RWPE2 (cell line): ENCODE data around the gene ARID4B.

Source experiments
- ATAC-seq: fragments of 200-7000 bp; cut with Tn5 transposase; 3 replicates; pipeline ENCODE4 v1.9.1; 2021; ENCODE audit warnings: low read depth
- DNase-seq: peaks from one replicate; pipeline ENCODE4 v3.0.0-alpha.2; 2020; ENCODE audit warnings: low spot score
- H3K27ac ChIP-seq: fragments of 450-650 bp; 2 replicates; pipeline ENCODE4 v1.5.1; 2017; ENCODE audit warnings: mild to moderate bottlenecking; ENCODE audit not compliant: poor library complexity, severe bottlenecking
- H3K27me3 ChIP-seq: fragments of 250-450 bp; sonication (Bioruptor Pico); 2 replicates; pipeline ENCODE4 v1.5.1; 2021; ENCODE audit warnings: mild to moderate bottlenecking, moderate library complexity; ENCODE audit not compliant: insufficient read depth, poor library complexity, severe bottlenecking
- H3K36me3 ChIP-seq: fragments of 250-450 bp; sonication (Bioruptor Pico); 2 replicates; pipeline ENCODE4 v1.5.1; 2020; ENCODE audit warnings: low read depth, mild to moderate bottlenecking, moderate library complexity
- H3K4me1 ChIP-seq: fragments of 250-450 bp; sonication (Bioruptor Pico); 2 replicates; pipeline ENCODE4 v1.5.1; 2021; ENCODE audit warnings: mild to moderate bottlenecking, moderate library complexity; ENCODE audit not compliant: insufficient read depth, poor library complexity, severe bottlenecking
- H3K4me3 ChIP-seq: fragments of 250-450 bp; sonication (Bioruptor Pico); 2 replicates; pipeline ENCODE4 v1.5.1; 2021; ENCODE audit warnings: mild to moderate bottlenecking, moderate library complexity; ENCODE audit not compliant: severe bottlenecking
- H3K9me3 ChIP-seq: fragments of 250-450 bp; sonication (Bioruptor Pico); 2 replicates; pipeline ENCODE4 v1.5.1; 2021; ENCODE audit warnings: mild to moderate bottlenecking, moderate library complexity; ENCODE audit not compliant: severe bottlenecking
- CTCF ChIP-seq: fragments of 450-650 bp; IDR thresholded peaks from one replicate; pipeline ENCODE4 v1.5.1; 2017; ENCODE audit warnings: mild to moderate bottlenecking, moderate library complexity; ENCODE audit not compliant: poor library complexity, severe bottlenecking

ARID4B gene

GRCh38 chr1:235250430-235250829 lies 77.5 kb downstream of the ARID4B start:
- DNase-seq (no peak), ATAC-seq (no peak)
- no peak overlapping the region for H3K27ac ChIP-seq
- H3K27me3 ChIP-seq, result no peaks in the 10 kb centered on the region
- no peaks in the 10 kb centered on the region for H3K9me3 ChIP-seq
- no peak overlapping the region for H3K4me3 ChIP-seq
- no peak for TF ChIP-seq CTCF
- H3K36me3 ChIP-seq, result peaks cover 28% of the 10 kb centered on the region
- H3K4me1 ChIP-seq, result peaks cover 2% of the 10 kb centered on the region

GRCh38 chr1:235246022-235246948 lies 81.7 kb downstream of the ARID4B start:
- TF ChIP-seq CTCF, result no peak
- Histone ChIP-seq H3K27me3 (no peaks in the 10 kb centered on the region), H3K4me1 (no peaks in the 10 kb centered on the region), H3K9me3 (no peaks in the 10 kb centered on the region), H3K36me3 (peaks cover 30% of the 10 kb centered on the region), H3K27ac (no peak overlapping the region), H3K4me3 (no peak overlapping the region)
- ATAC-seq, result no peak
- no peak for DNase-seq

GRCh38 chr1:235244974-235245592 lies 82.9 kb downstream of the ARID4B start:
- Histone ChIP-seq H3K27me3 (no peaks in the 10 kb centered on the region), H3K27ac (no peak overlapping the region), H3K4me3 (no peak overlapping the region), H3K4me1 (no peaks in the 10 kb centered on the region), H3K9me3 (no peaks in the 10 kb centered on the region), H3K36me3 (peaks cover 28% of the 10 kb centered on the region)
- no peak for TF ChIP-seq CTCF
- no peak for DNase-seq
- no peak for ATAC-seq

- Histone ChIP-seq H3K9me3 (no peaks in the 10 kb centered on the region), H3K27me3 (no peaks in the 10 kb centered on the region), H3K4me3 (no peak overlapping the region), H3K27ac (no peak overlapping the region), H3K36me3 (peaks cover 33% of the 10 kb centered on the region), H3K4me1 (no peaks in the 10 kb centered on the region)
- no peak for DNase-seq
- ATAC-seq, result no peak
- no peak for TF ChIP-seq CTCF
Observed at GRCh38 chr1:235240960-235241359, 87.0 kb downstream of the ARID4B start.
